Stimulated activated memory B cell treated with anti-CD40 and anti-IgM and Interleukin-4, amounts not matched to agents 10 μg/mL and 1 μg/mL and 100 μg/mL, for 72 hours (primary cell): ENCODE results near the gene P2RX3.

Source experiments
- ATAC-seq: fragments of 150-1000 bp; cut with Tn5 transposase; 2 replicates; pipeline ENCODE4 v1.10.0; 2021
- H3K27ac Mint-ChIP-seq: one replicate; pipeline ENCODE4 v1.8.0; 2022; ENCODE audit warnings: mild to moderate bottlenecking, mixed read lengths
- H3K27me3 Mint-ChIP-seq: one replicate; pipeline ENCODE4 v1.8.0; 2022; ENCODE audit warnings: mixed read lengths
- H3K36me3 Mint-ChIP-seq: one replicate; pipeline ENCODE4 v1.8.0; 2022; ENCODE audit warnings: mixed read lengths
- H3K4me1 Mint-ChIP-seq: one replicate; pipeline ENCODE4 v1.8.0; 2022; ENCODE audit warnings: mixed read lengths
- H3K4me3 Mint-ChIP-seq: one replicate; pipeline ENCODE4 v1.8.0; 2022; ENCODE audit warnings: mild to moderate bottlenecking, moderate library complexity, mixed read lengths
- H3K9me3 Mint-ChIP-seq: one replicate; pipeline ENCODE4 v1.8.0; 2022; ENCODE audit warnings: mixed read lengths

Gene P2RX3

DNA sequence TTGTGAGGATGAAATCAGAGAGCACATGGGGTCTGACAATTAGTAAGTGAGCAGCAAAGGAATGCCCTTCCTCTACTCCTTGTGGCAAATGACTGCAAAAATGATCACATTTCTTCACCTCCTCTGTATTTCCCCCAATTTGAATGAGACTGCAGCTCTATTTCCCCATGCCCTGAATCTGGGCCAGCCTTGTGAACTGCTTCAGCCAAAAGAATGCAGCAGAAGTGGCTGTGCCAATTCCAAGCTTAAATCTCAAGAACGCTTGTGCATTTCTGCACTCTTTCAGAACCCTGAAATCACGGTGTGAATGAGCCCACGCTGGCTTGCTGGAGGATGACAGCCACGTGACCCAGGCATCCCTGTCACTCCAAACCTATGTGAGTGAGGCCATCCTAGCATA lies 78.9 kb downstream of the P2RX3 start:
- no peak for ATAC-seq
- Mint-ChIP-seq H3K36me3 (peaks cover 93% of the 10 kb centered on the region), H3K9me3 (no peaks in the 10 kb centered on the region), H3K27ac (no peak overlapping the region), H3K4me3 (no peak overlapping the region), H3K4me1 (peaks cover 13% of the 10 kb centered on the region), H3K27me3 (no peaks in the 10 kb centered on the region)

DNA sequence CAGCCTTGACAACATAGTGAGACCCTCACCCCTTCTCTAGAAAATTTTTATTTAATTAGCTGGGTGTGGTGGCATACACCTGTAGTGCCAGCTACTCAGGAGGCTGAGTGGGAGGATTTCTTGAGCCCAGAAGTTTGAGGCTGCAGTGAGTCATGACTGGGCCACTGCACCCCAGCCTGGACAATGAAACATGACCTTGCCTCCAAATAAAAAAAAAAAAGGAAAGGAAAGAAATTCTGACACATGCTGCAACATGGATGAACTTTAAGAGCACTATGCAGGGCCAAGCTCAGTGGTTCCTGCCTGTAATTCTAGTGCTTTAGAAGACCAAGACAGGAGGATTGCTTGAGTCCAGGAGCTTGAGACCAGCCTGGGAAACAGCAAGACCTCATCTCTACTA lies 80.0 kb downstream of the P2RX3 start:
- H3K9me3 Mint-ChIP-seq: no peaks in the 10 kb centered on the region
- peaks cover 19% of the 10 kb centered on the region for H3K4me1 Mint-ChIP-seq
- H3K27ac Mint-ChIP-seq: no peak overlapping the region
- H3K36me3 Mint-ChIP-seq: peaks cover 94% of the 10 kb centered on the region
- H3K4me3 Mint-ChIP-seq: no peak overlapping the region
- H3K27me3 Mint-ChIP-seq: no peaks in the 10 kb centered on the region
- no peak for ATAC-seq

DNA sequence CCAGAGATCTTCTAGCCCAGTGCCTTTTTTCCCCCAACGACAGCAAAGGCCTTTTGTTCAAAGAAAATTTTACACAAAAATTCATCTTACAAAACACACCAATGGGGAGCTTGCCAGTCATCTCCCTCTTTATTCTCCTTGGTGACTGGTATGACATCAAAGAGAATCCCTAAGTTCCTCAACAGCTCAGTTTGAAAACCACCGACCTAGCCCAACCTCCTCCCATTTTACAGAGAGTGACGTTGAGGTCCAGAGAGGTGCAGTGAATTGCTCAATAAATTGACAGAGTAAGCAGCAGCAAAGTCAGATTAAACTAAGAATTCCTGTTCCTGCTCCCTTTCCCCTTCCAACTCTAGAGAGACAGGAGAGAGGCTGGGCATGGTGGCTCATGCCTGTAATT lies 81.0 kb downstream of the P2RX3 start:
- Mint-ChIP-seq H3K27ac (no peak overlapping the region), H3K36me3 (peaks cover 94% of the 10 kb centered on the region), H3K9me3 (no peaks in the 10 kb centered on the region), H3K4me1 (peaks cover 22% of the 10 kb centered on the region), H3K4me3 (no peak overlapping the region), H3K27me3 (no peaks in the 10 kb centered on the region)
- ATAC-seq: no peak

DNA sequence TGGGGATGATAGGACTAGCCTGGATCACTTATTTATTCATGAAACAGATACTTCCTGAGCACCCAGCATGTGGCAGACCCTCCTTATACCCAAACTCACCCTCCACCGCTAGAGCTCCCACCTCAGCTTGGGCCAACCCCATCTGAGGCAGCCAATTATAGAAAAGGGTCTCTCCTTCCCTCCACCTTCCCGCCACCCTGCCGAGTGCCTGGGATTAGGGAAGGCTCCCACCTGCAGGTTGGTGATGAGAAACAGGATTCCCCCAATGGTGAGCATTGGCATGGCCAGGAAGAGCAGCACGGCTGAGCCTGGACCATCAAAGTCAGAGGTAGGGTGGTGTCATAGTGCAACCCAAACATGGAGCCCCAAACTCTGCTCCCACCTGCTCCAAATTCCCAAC lies 82.9 kb downstream of the P2RX3 start:
- H3K36me3 Mint-ChIP-seq: peaks cover 83% of the 10 kb centered on the region
- H3K9me3 Mint-ChIP-seq: no peaks in the 10 kb centered on the region
- no peak overlapping the region for H3K4me3 Mint-ChIP-seq
- no peaks in the 10 kb centered on the region for H3K27me3 Mint-ChIP-seq
- no peak for ATAC-seq
- H3K27ac Mint-ChIP-seq: no peak overlapping the region
- peaks cover 38% of the 10 kb centered on the region for H3K4me1 Mint-ChIP-seq

DNA sequence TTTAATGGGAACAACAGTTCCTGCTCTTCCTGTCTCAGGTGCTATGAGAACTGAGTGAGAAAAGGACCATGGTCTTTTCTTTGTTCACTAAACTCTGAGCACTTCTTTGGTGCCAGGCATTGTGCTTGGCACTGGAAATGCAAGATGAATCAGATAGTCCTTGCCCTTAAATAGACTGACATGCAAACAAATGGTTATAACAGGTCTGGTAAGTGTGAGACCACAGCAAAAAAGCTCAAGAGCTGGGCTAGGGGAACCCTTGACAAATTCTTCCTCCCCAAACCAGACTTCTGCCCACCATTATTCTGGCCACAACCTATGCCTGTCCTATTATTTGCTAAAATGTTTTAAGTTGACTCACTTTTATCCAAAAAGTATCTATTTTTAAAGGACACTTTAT lies 83.7 kb downstream of the P2RX3 start:
- no peak overlapping the region for H3K27ac Mint-ChIP-seq
- H3K4me1 Mint-ChIP-seq: peaks cover 41% of the 10 kb centered on the region
- peaks cover 76% of the 10 kb centered on the region for H3K36me3 Mint-ChIP-seq
- no peak overlapping the region for H3K4me3 Mint-ChIP-seq
- no peak for ATAC-seq
- no peaks in the 10 kb centered on the region for H3K9me3 Mint-ChIP-seq
- H3K27me3 Mint-ChIP-seq: no peaks in the 10 kb centered on the region
